ENCODE measurements around the gene TM4SF1. TPM values are rescaled to one million over a fixed set of nuclear protein-coding genes. Genes with fewer than 3 reads are reported as not detected.

TM4SF1 gene
- total RNA-seq, 2 donors from 2014 or later = 92.0 to 142 TPM

DNA sequence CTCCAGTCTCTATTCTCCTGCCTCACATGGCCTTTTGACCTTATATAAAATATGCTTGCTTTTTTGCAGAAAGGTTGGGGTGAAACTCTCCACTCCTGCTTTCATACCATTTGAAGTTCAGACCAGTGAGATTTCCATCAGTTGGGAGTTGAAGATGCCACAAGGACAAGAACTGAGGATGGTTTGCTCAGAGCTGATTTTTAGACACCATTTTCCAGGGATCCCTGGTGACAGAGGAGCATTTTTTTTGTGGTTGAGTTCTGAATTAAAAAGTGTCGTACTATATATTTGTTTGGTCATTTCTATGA is 8.8 kb upstream of the TM4SF1 start:
- Histone ChIP-seq H3K27me3 (replicated peaks; ENCODE audit: insufficient read depth) (no peaks in the 10 kb centered on the region), H3K27ac (peak overlapping the region in 1 of 2 donors; percentile 55), H3K9me3 (no peaks in the 10 kb centered on the region), H3K36me3 (no peaks in the 10 kb centered on the region), H3K4me1 (replicated peaks) (peaks cover 10% of the 10 kb centered on the region), H3K4me3 (no peak overlapping the region)
- TF ChIP-seq CTCF (IDR thresholded peaks at IDR 0.05) (no peak), POLR2A (IDR thresholded peaks at IDR 0.05) (no peak), POLR2AphosphoS5 (IDR thresholded peaks at IDR 0.05) (no peak)
- DNase-seq (ENCODE audit: low spot score) = no peak
- 45% methylated on average over 1 of the region's 1 CpG for WGBS
- intact Hi-C loops (cut with DNase I) = no loop called here

DNA sequence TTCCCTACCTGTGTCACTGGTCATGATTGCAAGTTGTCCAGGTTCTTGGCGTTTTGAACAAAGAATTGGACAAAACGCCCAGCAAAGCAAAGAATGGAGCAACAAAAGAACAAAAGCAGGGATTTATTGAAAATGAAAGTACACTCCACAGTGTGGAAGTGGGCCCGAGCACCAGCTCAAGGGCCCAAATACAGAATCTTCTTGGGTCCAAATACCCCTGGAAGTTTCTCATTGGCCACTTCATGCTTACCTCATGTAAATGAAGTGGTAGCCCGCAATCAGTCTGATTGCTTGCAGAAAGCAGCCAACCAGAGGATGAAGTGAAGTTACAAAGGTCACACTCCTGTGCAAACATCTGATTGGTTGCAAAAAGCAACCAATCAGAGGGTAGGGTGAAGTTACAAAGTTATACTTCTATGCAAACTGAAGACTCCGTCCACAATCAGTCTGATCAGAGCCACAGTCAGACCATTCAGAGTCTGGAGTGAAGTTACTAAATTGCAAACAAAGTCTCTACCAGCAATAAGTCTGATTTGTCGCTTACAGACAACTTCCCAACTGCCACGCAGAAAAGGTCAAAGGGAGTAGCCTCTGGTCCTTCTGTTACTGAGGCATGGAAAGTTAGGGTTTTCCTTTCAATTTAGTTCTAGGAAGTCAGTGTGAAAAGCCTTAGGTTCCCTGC is 8.3 kb upstream of the TM4SF1 start:
- intact Hi-C loops (cut with DNase I) = no loop called here
- no peaks in the 10 kb centered on the region for H3K27me3 ChIP-seq (replicated peaks; ENCODE audit: insufficient read depth)
- H3K4me1 ChIP-seq (replicated peaks) = peaks cover 10% of the 10 kb centered on the region
- H3K4me3 ChIP-seq = no peak overlapping the region
- H3K27ac ChIP-seq = no peak overlapping the region
- H3K9me3 ChIP-seq = no peaks in the 10 kb centered on the region
- no peaks in the 10 kb centered on the region for H3K36me3 ChIP-seq
- WGBS = 80% methylated on average over 7 of the region's 7 CpGs
- TF ChIP-seq POLR2AphosphoS5 (IDR thresholded peaks at IDR 0.05) = no peak
- TF ChIP-seq CTCF (IDR thresholded peaks at IDR 0.05) = no peak
- no peak for TF ChIP-seq POLR2A (IDR thresholded peaks at IDR 0.05)
- no peak for DNase-seq (ENCODE audit: low spot score)

DNA sequence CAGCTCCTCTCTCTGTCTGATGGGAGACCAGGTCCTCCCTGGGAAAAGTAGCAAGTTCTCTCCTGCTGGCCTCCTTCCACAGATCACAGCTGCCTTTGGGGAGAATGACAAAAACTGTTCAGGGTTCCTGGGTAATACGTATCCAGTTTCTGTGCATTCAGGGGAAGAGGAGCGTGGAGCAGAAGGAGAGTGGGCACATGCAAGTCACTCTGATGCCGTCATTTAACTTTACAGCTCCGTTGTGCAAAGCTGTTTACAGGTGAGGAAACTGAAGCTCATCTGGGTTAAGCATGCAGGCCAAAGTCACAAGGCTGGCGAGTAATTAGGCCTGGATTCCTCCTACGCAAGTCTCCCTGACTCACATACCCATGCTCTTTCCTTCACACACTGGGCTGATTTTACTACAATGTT is 7.5 kb upstream of the TM4SF1 start:
- H3K4me3 ChIP-seq = no peak overlapping the region
- no peak for DNase-seq (ENCODE audit: low spot score)
- no peak overlapping the region for H3K27ac ChIP-seq
- TF ChIP-seq POLR2A (IDR thresholded peaks at IDR 0.05) (no peak), CTCF (IDR thresholded peaks at IDR 0.05) (no peak), POLR2AphosphoS5 (IDR thresholded peaks at IDR 0.05) (no peak)
- H3K9me3 ChIP-seq = no peaks in the 10 kb centered on the region
- no peaks in the 10 kb centered on the region for H3K27me3 ChIP-seq (replicated peaks; ENCODE audit: insufficient read depth)
- intact Hi-C loops (cut with DNase I) = no loop called here
- peaks cover 10% of the 10 kb centered on the region for H3K4me1 ChIP-seq (replicated peaks)
- WGBS = 88% methylated on average over 6 of the region's 6 CpGs
- H3K36me3 ChIP-seq = no peaks in the 10 kb centered on the region

- no peak for TF ChIP-seq POLR2AphosphoS5 (IDR thresholded peaks at IDR 0.05)
- no peak for TF ChIP-seq POLR2A (IDR thresholded peaks at IDR 0.05)
- no peak for TF ChIP-seq CTCF (IDR thresholded peaks at IDR 0.05)
- Histone ChIP-seq H3K36me3 (no peaks in the 10 kb centered on the region), H3K4me3 (no peak overlapping the region), H3K27me3 (replicated peaks; ENCODE audit: insufficient read depth) (no peaks in the 10 kb centered on the region), H3K9me3 (no peaks in the 10 kb centered on the region), H3K27ac (no peak overlapping the region), H3K4me1 (replicated peaks) (peaks cover 12% of the 10 kb centered on the region)
- intact Hi-C loops (cut with DNase I) = no loop called here
- no peak for DNase-seq (ENCODE audit: low spot score)
Observed at GRCh38 chr3:149384167-149384566, 6.7 kb upstream of the TM4SF1 start.

DNA sequence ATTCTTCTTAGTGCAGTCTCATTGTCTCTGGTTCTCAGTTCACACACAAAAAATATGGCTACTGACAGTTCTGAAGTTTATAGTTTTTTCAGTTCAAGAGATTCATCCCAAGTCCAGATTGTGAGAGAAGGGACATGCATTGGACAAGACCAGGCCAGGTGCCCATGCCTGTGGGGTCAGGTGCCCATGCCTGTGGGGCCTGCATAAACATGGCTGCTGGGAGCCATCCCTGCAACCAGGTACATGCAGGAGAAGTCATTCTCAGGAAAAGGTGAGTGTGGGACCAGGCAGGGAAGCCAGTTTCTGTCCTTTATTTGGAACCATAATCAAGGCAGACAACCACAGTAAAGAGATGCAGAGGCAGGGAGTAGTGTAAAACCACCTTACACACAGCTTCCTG is 6.3 kb upstream of the TM4SF1 start:
- Histone ChIP-seq H3K27me3 (replicated peaks; ENCODE audit: insufficient read depth) (no peaks in the 10 kb centered on the region), H3K27ac (no peak overlapping the region), H3K9me3 (no peaks in the 10 kb centered on the region), H3K36me3 (no peaks in the 10 kb centered on the region), H3K4me3 (no peak overlapping the region), H3K4me1 (replicated peaks) (peaks cover 13% of the 10 kb centered on the region)
- intact Hi-C loops (cut with DNase I) = no loop called here
- DNase-seq (ENCODE audit: low spot score) = no peak
- no peak for TF ChIP-seq CTCF (IDR thresholded peaks at IDR 0.05)
- TF ChIP-seq POLR2A (IDR thresholded peaks at IDR 0.05) = no peak
- TF ChIP-seq POLR2AphosphoS5 (IDR thresholded peaks at IDR 0.05) = no peak

All from prostate gland (tissue), 2 donors.